GM19193 (cell line): Measurements from ENCODE around the gene BEAN1.

Source experiments
- POLR2A ChIP-seq: IDR thresholded peaks from 4 replicates; pipeline ENCODE4 v1.6.1; 2011; ENCODE audit not compliant: insufficient read depth, insufficient read length; ENCODE audit errors: extremely low read depth

BEAN1 gene

DNA sequence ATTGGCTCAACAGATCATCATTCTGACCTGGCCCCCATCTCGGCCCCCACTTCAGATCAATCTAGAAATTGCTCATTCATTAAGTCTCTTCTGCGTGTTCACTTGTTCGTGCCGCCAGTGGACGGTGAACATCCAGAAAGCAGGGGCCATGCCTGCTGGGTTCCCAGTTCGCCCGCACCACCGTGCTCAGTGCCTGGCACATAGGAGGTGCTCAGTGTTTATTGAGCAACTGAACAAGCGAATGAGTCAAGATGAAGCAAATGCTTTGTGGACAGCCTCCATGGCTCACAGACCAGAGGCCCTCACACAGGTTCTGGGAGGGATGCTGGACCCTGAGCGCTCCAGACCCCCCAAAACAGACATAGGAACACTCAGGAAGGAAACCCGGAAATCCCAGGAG, 13.9 kb downstream of the BEAN1 start:
- TF ChIP-seq POLR2A, result no peak

DNA sequence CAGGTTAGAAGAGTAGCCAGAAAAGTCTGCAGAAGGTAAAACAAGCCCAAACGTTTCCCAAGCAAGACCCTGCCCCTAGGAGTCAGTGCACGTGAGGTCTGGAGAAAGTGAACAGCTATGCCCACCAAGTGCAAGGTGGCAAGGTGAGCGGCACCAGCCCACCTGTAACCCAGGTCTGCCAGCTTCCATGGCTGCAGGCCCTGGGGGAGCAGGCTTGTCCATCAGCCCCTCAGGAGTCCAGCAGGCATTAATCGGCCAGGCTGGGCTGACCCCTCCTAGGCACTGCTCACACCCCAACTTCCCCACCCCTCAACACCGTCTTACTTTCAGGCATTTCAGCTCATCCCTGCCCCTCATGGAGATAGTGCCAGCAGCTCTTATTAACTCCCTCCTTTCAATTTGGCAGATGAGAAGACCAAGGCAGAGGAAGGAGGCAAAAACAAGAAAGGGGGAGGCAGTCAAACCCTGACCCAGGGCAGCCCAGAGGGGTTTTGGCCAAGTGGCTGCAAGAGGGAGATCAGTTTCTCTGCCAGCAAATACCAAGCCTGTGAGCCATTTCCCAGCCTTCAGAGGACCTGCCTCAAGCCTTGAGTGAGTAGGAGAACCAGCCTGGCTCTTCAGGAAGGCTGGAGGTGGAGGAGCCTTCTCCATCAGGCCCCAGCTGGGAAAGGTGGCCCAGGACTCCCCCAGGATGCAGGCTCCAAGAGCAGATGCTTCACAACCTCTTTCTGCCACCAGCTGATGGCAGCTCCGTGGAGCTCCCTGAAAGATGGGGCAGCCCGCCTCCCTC, 14.7 kb downstream of the BEAN1 start:
- no peak for TF ChIP-seq POLR2A

DNA sequence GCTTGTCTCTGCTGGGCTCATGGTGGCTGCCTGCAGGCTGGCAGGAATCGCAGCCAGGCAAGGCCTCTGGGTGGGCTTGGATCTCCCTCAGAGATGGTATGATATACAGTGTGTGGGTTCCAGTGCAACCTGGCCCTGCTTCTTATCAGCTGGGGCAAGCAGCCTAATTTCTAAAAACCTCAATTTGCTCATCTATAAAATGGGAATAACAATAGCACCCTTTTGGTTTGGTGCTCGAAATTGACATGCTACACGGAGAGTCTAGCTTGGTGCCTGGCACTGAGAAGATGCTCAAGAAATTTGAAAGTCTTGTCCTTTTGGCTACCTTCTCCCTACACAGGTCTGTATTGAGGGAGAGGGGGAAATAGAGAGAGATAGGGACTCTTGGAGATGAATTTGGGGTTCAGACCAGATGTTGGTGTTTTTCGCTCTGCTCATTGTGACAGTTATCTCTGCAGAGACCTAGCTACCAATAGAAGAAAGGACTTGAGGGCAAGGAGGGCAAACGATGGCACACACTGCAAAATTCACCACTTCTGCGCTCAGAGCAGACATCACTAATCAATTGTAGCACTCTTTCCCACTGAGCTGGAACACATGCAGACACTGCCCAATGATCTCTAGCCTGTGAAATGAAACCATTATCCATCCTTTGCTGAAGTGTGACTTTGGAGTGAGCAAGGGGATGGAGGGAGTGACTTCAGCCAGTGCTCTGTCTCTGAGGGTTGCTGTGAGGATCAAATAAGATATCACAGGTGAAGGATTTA, 15.6 kb downstream of the BEAN1 start:
- no peak for TF ChIP-seq POLR2A

DNA sequence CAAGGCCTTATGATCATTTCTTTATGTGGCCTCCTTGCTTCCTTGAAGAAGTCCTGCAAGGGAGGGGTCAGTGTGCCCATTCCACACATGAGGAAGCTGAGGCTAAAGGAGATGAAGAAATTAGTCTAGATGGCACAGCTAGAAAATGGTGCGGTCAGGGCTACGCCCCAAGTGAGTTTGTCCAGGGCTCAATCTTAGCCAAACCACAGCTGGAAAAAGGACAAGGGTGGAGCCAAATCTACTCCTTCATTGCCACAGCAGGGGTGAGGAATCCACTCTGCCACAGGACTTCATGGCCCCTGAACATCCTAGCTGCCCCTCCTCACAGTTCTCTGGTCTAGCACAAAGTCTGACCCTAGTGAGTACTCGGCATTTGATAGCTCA, 16.2 kb downstream of the BEAN1 start:
- TF ChIP-seq POLR2A, result no peak

DNA sequence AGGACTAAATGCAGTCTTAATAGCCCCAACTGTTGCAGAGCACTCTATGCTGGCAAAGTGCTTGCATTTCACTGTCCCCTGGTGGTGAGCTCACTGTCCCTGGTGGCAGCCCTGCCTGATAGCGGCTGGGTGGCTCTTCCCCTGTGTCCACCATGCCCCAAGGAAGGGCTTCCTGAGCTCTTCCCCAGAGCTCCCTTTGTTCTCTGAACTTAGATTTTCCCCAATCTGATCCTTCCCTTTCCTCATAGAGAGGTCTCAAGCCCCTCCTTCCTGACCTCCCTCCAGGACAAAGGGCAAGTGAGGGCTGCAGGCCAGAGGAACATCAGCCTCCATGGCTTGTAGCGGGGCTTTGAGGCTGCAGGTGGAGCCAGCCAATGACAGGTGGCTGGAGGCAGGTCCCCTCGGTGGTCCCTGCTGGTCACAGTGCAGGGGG, 17.0 kb downstream of the BEAN1 start:
- TF ChIP-seq POLR2A, result no peak

DNA sequence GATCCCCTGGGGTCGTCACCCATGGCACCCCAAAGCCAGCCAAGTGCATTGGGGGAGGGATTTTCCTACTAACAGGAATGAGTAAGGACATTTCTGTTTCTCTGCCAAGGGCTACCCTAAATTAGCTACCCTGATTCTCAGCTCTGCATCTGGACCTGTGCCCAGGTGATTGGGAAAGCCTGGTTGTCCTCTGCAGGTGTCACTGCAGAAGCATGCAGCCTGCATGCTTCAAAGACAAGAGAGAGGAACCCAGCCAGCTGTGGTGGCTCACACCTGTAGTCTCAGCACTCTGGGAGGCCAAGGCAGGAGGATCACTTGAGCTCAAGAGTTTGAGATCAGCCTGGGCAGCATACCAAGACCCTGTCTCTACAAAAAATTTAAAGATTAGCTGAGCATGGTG, 19.6 kb downstream of the BEAN1 start:
- no peak for TF ChIP-seq POLR2A

DNA sequence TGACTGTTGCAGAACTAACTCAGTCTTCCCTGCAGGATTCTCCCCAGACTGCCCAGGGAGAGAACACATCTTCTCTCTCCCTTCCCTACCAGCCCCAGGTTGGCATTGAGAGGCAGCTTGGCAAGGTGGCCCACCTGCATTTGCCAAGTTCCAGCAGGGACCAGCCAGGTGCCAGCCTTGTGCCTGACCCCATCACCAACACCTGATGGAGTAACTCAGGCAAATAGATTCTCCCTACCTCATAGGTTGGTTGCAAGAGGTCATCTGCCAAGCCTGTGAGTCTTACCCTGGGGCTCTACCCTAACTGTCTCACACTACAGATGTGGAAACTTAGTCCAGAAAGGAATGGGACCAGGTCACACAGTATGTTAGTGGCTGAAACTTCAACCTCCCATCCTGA, 20.4 kb downstream of the BEAN1 start:
- no peak for TF ChIP-seq POLR2A

DNA sequence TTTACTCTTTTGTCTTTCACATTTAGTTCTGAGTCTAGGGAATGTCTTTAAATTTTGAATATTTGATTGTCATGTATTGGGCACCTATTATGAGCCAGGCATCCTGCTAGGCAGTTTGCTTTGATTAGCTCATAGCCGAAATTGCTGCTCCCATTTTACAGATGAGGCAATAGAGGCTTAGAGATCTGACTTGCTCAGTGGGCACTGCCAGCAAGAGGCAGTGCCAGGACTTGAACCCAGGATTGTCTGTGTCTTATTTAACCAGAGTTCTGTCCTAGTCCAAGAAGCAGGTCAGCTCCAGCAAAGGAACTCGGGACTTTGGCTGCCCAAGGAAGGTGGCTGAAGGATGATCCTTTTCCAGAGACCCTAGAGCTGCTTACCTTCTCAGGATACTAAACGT, 24.5 kb downstream of the BEAN1 start:
- TF ChIP-seq POLR2A, result no peak

DNA sequence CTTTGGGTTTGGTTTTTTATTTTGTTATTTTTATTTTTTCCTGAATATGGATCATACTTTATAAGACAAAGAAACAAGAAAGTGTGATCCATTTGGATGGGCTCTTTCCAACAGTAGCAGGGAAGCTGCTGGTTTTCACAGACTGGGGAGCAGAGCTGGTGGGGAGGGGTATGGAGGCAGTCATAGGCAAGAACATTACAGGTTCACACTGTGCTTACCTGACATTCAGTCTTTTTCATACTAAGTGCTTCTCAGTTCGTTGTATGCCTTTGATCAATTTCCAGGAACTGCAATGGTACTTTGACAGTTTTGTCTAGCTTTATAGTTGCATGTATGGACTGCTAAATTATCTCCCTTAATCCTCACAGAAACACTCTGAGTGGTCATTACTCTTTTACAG, 27.7 kb downstream of the BEAN1 start:
- TF ChIP-seq POLR2A, result no peak

DNA sequence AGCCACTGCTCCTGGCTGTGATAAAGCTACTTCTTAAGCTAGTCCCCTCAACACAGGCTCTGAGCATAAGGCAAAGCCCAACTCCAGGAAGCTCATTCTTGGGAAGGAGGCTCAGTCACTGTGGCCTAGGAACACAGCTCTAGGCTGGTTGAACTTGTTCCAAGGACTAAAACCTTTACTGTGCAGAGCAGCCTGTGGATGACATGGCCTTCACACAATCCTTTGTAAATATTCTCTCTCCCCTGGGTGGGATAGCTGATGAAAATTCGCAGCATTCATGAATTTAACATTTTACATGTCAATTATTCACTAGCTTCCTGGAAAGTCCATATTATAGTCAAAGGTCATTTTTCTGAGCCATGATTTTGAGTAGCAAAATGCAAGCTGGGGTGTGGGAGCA, 28.9 kb downstream of the BEAN1 start:
- no peak for TF ChIP-seq POLR2A

DNA sequence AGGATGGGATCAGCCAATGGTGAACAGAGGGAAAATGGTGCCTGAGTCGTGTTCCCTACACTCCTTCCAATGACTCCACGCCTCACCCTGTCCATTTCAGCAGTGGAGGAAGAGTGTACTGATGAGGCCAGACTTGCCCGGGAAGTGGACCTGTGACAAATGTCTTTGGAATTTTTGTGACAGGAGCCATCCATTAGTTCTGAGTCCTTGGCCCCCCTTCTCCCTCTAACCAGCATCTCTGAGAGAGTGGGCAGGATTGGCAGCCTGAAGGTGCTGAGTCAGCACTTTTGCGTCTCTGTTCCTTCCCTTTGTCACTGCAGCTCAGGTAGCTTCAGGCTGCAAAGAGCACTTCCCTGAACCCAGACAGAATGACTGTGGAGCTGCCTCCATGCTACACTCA, 30.8 kb downstream of the BEAN1 start:
- no peak for TF ChIP-seq POLR2A

DNA sequence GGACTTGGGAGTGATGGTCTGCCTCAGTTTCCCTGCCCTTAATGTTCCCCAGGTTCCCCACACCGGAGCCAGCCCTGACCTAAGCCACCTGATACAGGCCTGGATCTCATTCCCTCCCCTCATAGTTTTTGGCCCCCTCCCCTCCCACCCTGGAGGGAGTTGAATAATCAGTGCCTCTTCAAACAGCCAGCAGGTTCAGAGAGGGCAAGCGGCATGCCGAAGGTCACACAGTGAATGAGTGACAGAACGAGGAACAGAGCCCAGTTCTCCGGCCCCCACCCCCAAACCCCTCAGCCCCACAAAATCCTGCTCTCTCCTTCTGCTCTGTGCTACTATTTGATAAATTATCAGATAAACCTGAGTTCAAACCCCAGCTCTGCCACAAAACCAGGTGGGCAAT, 31.2 kb downstream of the BEAN1 start:
- TF ChIP-seq POLR2A, result no peak

DNA sequence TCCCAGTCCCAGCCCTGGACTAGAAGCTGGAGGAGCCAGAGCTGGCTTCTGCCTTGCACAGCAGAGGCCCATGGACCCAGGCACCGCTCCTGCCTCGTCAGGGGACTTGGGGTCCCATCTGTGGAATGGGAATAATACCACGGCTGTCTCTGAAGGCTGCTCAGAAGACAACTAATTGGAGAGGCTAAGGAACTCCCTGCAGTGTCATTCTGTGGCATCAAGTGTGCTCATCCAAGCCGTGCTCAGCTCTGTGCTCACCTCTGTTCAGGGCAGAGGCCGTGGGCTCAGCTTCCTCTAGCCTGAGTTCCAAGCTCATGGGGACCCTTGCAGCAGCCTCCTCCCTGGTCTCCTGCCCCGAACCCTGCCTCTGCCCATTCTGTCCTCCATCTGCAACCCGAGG, 31.8 kb downstream of the BEAN1 start:
- no peak for TF ChIP-seq POLR2A

DNA sequence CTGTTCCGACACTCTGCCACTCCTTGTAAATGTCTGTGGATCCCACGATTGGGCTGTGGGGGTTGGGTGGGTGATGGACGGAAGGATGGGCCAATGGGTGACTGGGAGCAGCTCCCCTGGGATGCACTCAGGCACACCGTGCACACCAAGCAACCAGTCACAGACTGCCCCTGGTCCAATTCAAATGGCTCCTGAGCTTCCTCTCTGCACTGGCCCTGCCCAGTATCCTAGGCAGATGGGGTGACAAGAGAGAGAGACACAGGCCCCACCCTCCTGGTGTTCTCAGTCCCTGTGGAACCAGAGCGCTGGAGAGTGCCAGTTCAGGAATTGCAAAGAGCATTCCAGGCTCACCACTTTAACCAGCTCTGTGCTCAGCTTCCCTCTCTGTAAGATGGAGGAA, 32.8 kb downstream of the BEAN1 start:
- TF ChIP-seq POLR2A, result no peak

DNA sequence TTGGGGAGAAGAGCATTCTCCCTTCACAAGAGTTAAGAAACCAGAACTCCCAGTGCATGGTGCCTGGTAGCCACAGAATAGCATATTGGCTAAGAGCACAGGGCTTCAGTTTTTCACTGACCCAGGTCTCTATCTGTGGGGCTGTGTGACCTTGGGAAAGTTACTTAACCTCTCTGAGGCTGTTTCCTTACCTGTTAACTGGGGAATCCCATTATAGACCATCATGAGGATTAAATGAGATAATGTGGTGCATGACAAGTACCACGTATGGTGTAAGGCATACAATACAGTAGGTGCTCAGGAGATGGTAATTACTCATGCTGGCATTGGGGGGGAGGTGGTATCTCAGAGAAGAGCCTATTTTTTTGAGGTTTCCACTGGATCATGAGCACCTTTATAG, 33.6 kb downstream of the BEAN1 start:
- no peak for TF ChIP-seq POLR2A

DNA sequence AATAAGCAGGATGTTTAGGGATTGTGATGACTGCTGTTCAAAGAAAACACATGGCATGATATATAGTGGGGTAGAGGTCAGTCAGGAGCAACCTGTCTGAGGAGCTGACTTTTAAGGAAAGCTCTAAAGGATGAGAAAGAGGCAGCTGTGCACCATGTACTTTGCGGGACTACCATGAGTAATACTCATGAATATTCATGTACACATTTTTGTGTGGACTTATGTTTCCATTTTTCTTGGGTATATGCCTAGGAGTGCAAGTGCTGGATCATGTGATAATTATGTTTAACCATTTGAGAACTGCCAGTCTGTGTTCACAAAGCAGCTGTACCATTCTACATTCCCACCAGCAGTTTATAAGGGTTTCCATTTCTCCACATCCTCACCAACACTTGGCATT, 35.8 kb downstream of the BEAN1 start:
- TF ChIP-seq POLR2A, result no peak
